ENCODE data around the gene TMBIM6. TPM values are rescaled to one million over a fixed set of nuclear protein-coding genes. Genes with fewer than 3 reads are reported as not detected.

TMBIM6 gene
- total and polyA plus RNA-seq, 10 donors = 100 to 437 (median 375) TPM

- intact Hi-C loops (cut with DNase I; ENCODE audit: low total_unique reads) = no loop called here
- TF ChIP-seq, protein P1, sequence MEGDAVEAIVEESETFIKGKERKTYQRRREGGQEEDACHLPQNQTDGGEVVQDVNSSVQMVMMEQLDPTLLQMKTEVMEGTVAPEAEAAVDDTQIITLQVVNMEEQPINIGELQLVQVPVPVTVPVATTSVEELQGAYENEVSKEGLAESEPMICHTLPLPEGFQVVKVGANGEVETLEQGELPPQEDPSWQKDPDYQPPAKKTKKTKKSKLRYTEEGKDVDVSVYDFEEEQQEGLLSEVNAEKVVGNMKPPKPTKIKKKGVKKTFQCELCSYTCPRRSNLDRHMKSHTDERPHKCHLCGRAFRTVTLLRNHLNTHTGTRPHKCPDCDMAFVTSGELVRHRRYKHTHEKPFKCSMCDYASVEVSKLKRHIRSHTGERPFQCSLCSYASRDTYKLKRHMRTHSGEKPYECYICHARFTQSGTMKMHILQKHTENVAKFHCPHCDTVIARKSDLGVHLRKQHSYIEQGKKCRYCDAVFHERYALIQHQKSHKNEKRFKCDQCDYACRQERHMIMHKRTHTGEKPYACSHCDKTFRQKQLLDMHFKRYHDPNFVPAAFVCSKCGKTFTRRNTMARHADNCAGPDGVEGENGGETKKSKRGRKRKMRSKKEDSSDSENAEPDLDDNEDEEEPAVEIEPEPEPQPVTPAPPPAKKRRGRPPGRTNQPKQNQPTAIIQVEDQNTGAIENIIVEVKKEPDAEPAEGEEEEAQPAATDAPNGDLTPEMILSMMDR (IDR thresholded peaks at IDR 0.05 in 8 of 11, conservative IDR thresholded peaks at IDR 0.05 in 3 of 11) = no peak
- TF ChIP-seq POLR2A (IDR thresholded peaks at IDR 0.05) = no peak
- TF ChIP-seq POLR2AphosphoS5 (IDR thresholded peaks at IDR 0.05) = no peak
- DNase-seq = no peak
Observed at GRCh38 chr12:49702009-49702408, 39.3 kb upstream of the TMBIM6 start.

GRCh38 chr12:49702676-49703215, 38.6 kb upstream of the TMBIM6 start:
- no peak for DNase-seq
- TF ChIP-seq POLR2AphosphoS5 (IDR thresholded peaks at IDR 0.05) = no peak
- TF ChIP-seq, protein P1 (IDR thresholded peaks at IDR 0.05 in 8 of 11, conservative IDR thresholded peaks at IDR 0.05 in 3 of 11) = no peak
- no peak for TF ChIP-seq POLR2A (IDR thresholded peaks at IDR 0.05)
- intact Hi-C loops (cut with DNase I; ENCODE audit: low total_unique reads) = no loop called here
- Histone ChIP-seq H3K9me3 (no peaks in the 10 kb centered on the region), H3K4me3 (no peak overlapping the region), H3K27me3 (replicated peaks in 1 of 7) (peaks cover 0 to 5% (median 0%) of the 10 kb centered on the region in 7 donors), H3K4me1 (peaks cover 52 to 96% (median 86%) of the 10 kb centered on the region in 6 donors), H3K36me3 (no peaks in the 10 kb centered on the region), H3K27ac (peak overlapping the region in 1 of 8 donors; percentile 31)

More at GRCh38 chr12:49702009-49702408, 39.3 kb upstream of the TMBIM6 start:
- Histone ChIP-seq H3K36me3 (no peaks in the 10 kb centered on the region), H3K27me3 (replicated peaks in 1 of 7) (peaks cover 0 to 5% (median 0%) of the 10 kb centered on the region in 7 donors), H3K27ac (no peak overlapping the region), H3K4me3 (no peak overlapping the region), H3K4me1 (peaks cover 52 to 100% (median 90%) of the 10 kb centered on the region in 6 donors), H3K9me3 (no peaks in the 10 kb centered on the region)
- WGBS, 5 donors = 48 to 83% (median 79%) methylated on average over 3 of the region's 3 CpGs

- H3K4me3 ChIP-seq = no peak overlapping the region
- peaks cover 44 to 91% (median 80%) of the 10 kb centered on the region in 6 donors for H3K4me1 ChIP-seq
- no peaks in the 10 kb centered on the region for H3K9me3 ChIP-seq
- intact Hi-C loops (cut with DNase I; ENCODE audit: low total_unique reads) = no loop called here
- WGBS, 5 donors = 44 to 58% (median 47%) methylated on average over 3 of the region's 3 CpGs
- H3K36me3 ChIP-seq = no peaks in the 10 kb centered on the region
- peak overlapping the region in 2 of 8 donors; percentile 22 to 31 for H3K27ac ChIP-seq
- DNase-seq = no peak
- TF ChIP-seq, protein P1 (IDR thresholded peaks at IDR 0.05 in 8 of 11, conservative IDR thresholded peaks at IDR 0.05 in 3 of 11) = no peak
- TF ChIP-seq POLR2AphosphoS5 (IDR thresholded peaks at IDR 0.05) = no peak
- TF ChIP-seq POLR2A (IDR thresholded peaks at IDR 0.05) = no peak
- H3K27me3 ChIP-seq (replicated peaks in 1 of 7) = peaks cover 0 to 5% (median 0%) of the 10 kb centered on the region in 7 donors
Observed at GRCh38 chr12:49703647-49704137, 37.7 kb upstream of the TMBIM6 start.

DNA sequence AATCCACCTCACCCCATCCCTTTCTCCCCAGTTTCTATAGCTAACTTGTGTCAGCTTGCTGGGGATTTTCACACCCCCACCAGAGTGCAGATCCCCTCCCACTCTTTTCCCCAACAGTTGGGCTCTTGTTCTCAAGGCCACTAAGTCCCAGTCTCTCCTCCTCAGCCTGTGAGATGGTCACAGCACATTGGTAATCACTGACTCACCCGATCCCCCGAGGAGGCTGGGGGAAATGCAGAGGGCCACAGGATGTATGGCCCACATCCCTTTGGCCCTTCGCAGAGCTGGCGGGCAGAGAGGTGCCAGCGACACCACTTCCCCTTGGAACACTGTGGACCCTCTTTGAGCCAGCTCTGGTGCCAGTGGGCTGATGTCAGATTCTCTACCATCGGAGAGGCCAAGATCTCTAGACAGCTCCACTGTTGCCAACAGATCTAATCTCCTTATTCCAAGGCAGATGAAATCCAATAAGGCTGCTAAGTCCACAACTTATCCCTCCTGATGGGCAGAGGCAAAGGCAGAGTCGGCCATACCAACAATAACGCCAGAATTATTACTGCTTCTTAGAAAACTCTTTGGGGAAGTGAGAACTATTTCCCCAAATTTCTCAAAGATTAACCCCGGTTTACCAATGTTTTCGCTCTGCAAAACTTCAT, 35.8 kb upstream of the TMBIM6 start:
- WGBS, 5 donors = 15 to 27% (median 17%) methylated on average over 8 to 10 of the region's 10 CpGs

More for the DNA sequence above, 35.8 kb upstream of the TMBIM6 start:
- intact Hi-C loops (cut with DNase I; ENCODE audit: low total_unique reads) = no loop called here
- Histone ChIP-seq H3K27me3 (replicated peaks in 1 of 7) (peaks cover 0 to 8% (median 0%) of the 10 kb centered on the region in 7 donors), H3K4me3 (peak overlapping the region; percentile 55 to 95 (median 78)), H3K36me3 (no peaks in the 10 kb centered on the region), H3K4me1 (peaks cover 32 to 72% (median 61%) of the 10 kb centered on the region in 6 donors), H3K27ac (peak overlapping the region; percentile 13 to 95 (median 90)), H3K9me3 (no peaks in the 10 kb centered on the region)
- TF ChIP-seq POLR2AphosphoS5 (IDR thresholded peaks at IDR 0.05) = peak in 2 of 3 donors; percentile 59 to 60
- TF ChIP-seq, protein P1 (IDR thresholded peaks at IDR 0.05 in 8 of 11, conservative IDR thresholded peaks at IDR 0.05 in 3 of 11) = no peak
- peak; percentile 79 for DNase-seq
